SIG-M5 treated with dmso at 0.1 percent for 504 hours (cell line): ENCODE measurements around the gene PDLIM7.

Source experiments
- DNase-seq: peaks from one replicate; lab custom pipeline; 2025; ENCODE audit not compliant: unreplicated experiment; lab: John Stamatoyannopoulos, UW

Gene PDLIM7

GRCh38 chr5:177458912-177459350, 38.5 kb downstream of the PDLIM7 start:
- no peak for DNase-seq

- no peak for DNase-seq
These were observed 39.3 kb downstream of the PDLIM7 start for GRCh38 chr5:177457852-177458681.

- DNase-seq, result peak; percentile 98
These were observed 40.2 kb downstream of the PDLIM7 start for GRCh38 chr5:177456976-177457851.

GRCh38 chr5:177456591-177456964, 40.8 kb downstream of the PDLIM7 start:
- DNase-seq, result no peak

GRCh38 chr5:177455661-177456590, 41.5 kb downstream of the PDLIM7 start:
- peak; percentile 92 for DNase-seq

GRCh38 chr5:177455036-177455660, 42.3 kb downstream of the PDLIM7 start:
- DNase-seq, result peak; percentile 79

GRCh38 chr5:177454397-177455035, 42.9 kb downstream of the PDLIM7 start:
- DNase-seq, result peak; percentile 90

- no peak for DNase-seq
These were observed 43.5 kb downstream of the PDLIM7 start for GRCh38 chr5:177453852-177454396.

GRCh38 chr5:177452688-177453638, 44.4 kb downstream of the PDLIM7 start:
- DNase-seq, result no peak

GRCh38 chr5:177450667-177451424, 46.6 kb downstream of the PDLIM7 start:
- no peak for DNase-seq

GRCh38 chr5:177449140-177450061, 48.0 kb downstream of the PDLIM7 start:
- DNase-seq, result no peak

GRCh38 chr5:177448244-177448950, 49.0 kb downstream of the PDLIM7 start:
- no peak for DNase-seq

- DNase-seq, result peak; percentile 30
These were observed 49.7 kb downstream of the PDLIM7 start for GRCh38 chr5:177447611-177448243.

- DNase-seq, result peak; percentile 60
These were observed 50.3 kb downstream of the PDLIM7 start for GRCh38 chr5:177447066-177447610.
